Liver (tissue), 9 donors: ENCODE results near the gene SARDH. TPM values are rescaled to one million over a fixed set of nuclear protein-coding genes. Genes with fewer than 3 reads are reported as not detected.
A peak's percentile ranks its signal among the peaks of the same experiment; 100 is the strongest.

ENCODE experiments used
- DNase-seq: peaks from one replicate; pipeline ENCODE4 v3.0.0-alpha.2; 2017; ENCODE audit warnings: low spot score
- H3K27ac ChIP-seq, 2 donors: one replicate each; pipeline ENCODE4 v1.7.0; 2013; ENCODE audit warnings: inconsistent platforms in 2 of 2, low read length in 2 of 2, control low read depth in 1 of 2, low read depth in 1 of 2, mild to moderate bottlenecking in 1 of 2
- H3K27me3 ChIP-seq, 4 donors: one replicate each; pipeline versions ENCODE4 v1.6.1 to v1.7.0; 2013; ENCODE audit warnings: low read length in 3 of 4, inconsistent platforms in 1 of 4, mild to moderate bottlenecking in 1 of 4, moderate library complexity in 1 of 4; ENCODE audit not compliant: control insufficient read depth in 4 of 4, insufficient read depth in 4 of 4
- H3K36me3 ChIP-seq, 4 donors: one replicate each; pipeline versions ENCODE4 v1.6.1 to v1.7.0; 2013; ENCODE audit warnings: low read length in 3 of 4, mild to moderate bottlenecking in 3 of 4, low read depth in 1 of 4, moderate library complexity in 1 of 4; ENCODE audit not compliant: control insufficient read depth in 4 of 4, insufficient read depth in 3 of 4
- H3K4me1 ChIP-seq, 4 donors: one replicate each; pipeline versions ENCODE4 v1.6.1 to v1.7.0; 2013; ENCODE audit warnings: low read length in 3 of 4, mild to moderate bottlenecking in 3 of 4, moderate library complexity in 1 of 4; ENCODE audit not compliant: control insufficient read depth in 4 of 4, insufficient read depth in 4 of 4
- H3K4me3 ChIP-seq, 3 donors: one replicate each; pipeline versions ENCODE4 v1.6.1 to v1.7.0; 2013; ENCODE audit warnings: low read length in 3 of 3, control low read depth in 1 of 3, low read depth in 1 of 3, mild to moderate bottlenecking in 1 of 3
- H3K9ac ChIP-seq, 2 donors: one replicate each; pipeline ENCODE4 v1.7.0; 2013; ENCODE audit warnings: low read length in 2 of 2, mild to moderate bottlenecking in 2 of 2, moderate library complexity in 2 of 2, control low read depth in 1 of 2, low read depth in 1 of 2
- H3K9me3 ChIP-seq, 4 donors: one replicate each; pipeline versions ENCODE4 v1.6.1 to v1.7.0; 2013; ENCODE audit warnings: low read length in 3 of 4; ENCODE audit not compliant: control insufficient read depth in 4 of 4
- EGR1 ChIP-seq, 2 donors: IDR thresholded peaks; 2 replicates each; pipeline ENCODE4 v1.6.1; 2016 to 2018; ENCODE audit warnings: antibody characterized with exemption in 2 of 2, low read depth in 2 of 2
- FOXA1 ChIP-seq: IDR thresholded peaks from 2 replicates; pipeline ENCODE4 v1.6.1; 2016; ENCODE audit warnings: antibody characterized with exemption
- FOXA2 ChIP-seq: IDR thresholded peaks from 2 replicates; pipeline ENCODE4 v1.6.1; 2016; ENCODE audit warnings: antibody characterized with exemption
- HNF4A ChIP-seq, 2 donors: conservative IDR thresholded peaks; 2 replicates each; pipeline ENCODE4 v1.6.1; 2016; ENCODE audit warnings: antibody characterized with exemption in 2 of 2, mild to moderate bottlenecking in 2 of 2
- HNF4G ChIP-seq: IDR thresholded peaks from 2 replicates; pipeline ENCODE4 v1.6.1; 2016; ENCODE audit warnings: antibody characterized with exemption
- JUND ChIP-seq, 2 donors: IDR thresholded peaks; 2 replicates each; pipeline ENCODE4 v1.6.1; 2016; ENCODE audit warnings: antibody characterized with exemption in 2 of 2
- NR2F2 ChIP-seq: IDR thresholded peaks from 2 replicates; pipeline ENCODE4 v1.6.1; 2016; ENCODE audit warnings: antibody characterized with exemption
- RAD21 ChIP-seq, 2 donors: IDR thresholded peaks; 2 replicates each; pipeline ENCODE4 v1.6.1; 2016; ENCODE audit warnings: antibody characterized with exemption in 2 of 2, mild to moderate bottlenecking in 2 of 2
- RXRA ChIP-seq, 2 donors: IDR thresholded peaks; 2 replicates each; pipeline ENCODE4 v1.6.1; 2017 to 2018; ENCODE audit warnings: antibody characterized with exemption in 2 of 2, mild to moderate bottlenecking in 1 of 2
- SP1 ChIP-seq: IDR thresholded peaks from 2 replicates; pipeline ENCODE4 v1.6.1; 2018; ENCODE audit warnings: antibody characterized with exemption, mild to moderate bottlenecking
- TAF1 ChIP-seq: conservative IDR thresholded peaks from 2 replicates; pipeline ENCODE4 v1.6.1; 2016; ENCODE audit warnings: antibody characterized with exemption, mild to moderate bottlenecking
- WGBS: extraction: QIAGEN DNeasy Blood & Tissue Kit; methylation state at CpG from one replicate; pipeline ENCODE4 v1.1.7; 2013; 5-methylcytosine and 5-hydroxymethylcytosine counted together
- polyA plus RNA-seq, 2 donors: library from polyadenylated mRNA; stranded (reverse) in 1 of 2; unstranded in 1 of 2; fragments of 200-250 nt in 1 of 2; fragments of >200 nt in 1 of 2; fragmentation: Nextera tagmentation in 1 of 2; extraction: Ambion mirVana in 1 of 2; gene quantifications; one replicate each; pipeline versions ENCODE4 v1.2.1 to v1.2.3, GENCODE V29; 2013 to 2015
- total RNA-seq, 2 donors: library from RNA; depleted of rRNA; stranded (reverse); fragments of >200 nt; gene quantifications; one replicate each; pipeline ENCODE4 v1.2.3, GENCODE V29; 2014
- TF ChIP-seq, protein P1 (sequence below): IDR thresholded peaks from 2 replicates; pipeline ENCODE4 v1.6.1; 2016; ENCODE audit warnings: antibody characterized with exemption
- TF ChIP-seq, protein P2 (sequence below): IDR thresholded peaks from 2 replicates; pipeline ENCODE4 v1.6.1; 2016; ENCODE audit warnings: antibody characterized with exemption
- TF ChIP-seq, protein P3 (sequence below): fragments of 150-350 bp; IDR thresholded peaks from 2 replicates; pipeline ENCODE4 v1.5.1; 2017; ENCODE audit warnings: improper control_type of control experiment, low read depth, low read length; ENCODE audit not compliant: missing input control
- TF ChIP-seq, protein P4 (sequence below): IDR thresholded peaks from 2 replicates; pipeline ENCODE4 v1.6.1; 2016; ENCODE audit warnings: antibody characterized with exemption, mild to moderate bottlenecking
- donor health status: healthy.
- donor health status: healthy.
- donor health status: healthy.
- donor health status: healthy.
- donor health status: healthy.

Gene SARDH
- total and polyA plus RNA-seq, 4 donors: 53.7 to 291 (median 63.4) TPM

DNA sequence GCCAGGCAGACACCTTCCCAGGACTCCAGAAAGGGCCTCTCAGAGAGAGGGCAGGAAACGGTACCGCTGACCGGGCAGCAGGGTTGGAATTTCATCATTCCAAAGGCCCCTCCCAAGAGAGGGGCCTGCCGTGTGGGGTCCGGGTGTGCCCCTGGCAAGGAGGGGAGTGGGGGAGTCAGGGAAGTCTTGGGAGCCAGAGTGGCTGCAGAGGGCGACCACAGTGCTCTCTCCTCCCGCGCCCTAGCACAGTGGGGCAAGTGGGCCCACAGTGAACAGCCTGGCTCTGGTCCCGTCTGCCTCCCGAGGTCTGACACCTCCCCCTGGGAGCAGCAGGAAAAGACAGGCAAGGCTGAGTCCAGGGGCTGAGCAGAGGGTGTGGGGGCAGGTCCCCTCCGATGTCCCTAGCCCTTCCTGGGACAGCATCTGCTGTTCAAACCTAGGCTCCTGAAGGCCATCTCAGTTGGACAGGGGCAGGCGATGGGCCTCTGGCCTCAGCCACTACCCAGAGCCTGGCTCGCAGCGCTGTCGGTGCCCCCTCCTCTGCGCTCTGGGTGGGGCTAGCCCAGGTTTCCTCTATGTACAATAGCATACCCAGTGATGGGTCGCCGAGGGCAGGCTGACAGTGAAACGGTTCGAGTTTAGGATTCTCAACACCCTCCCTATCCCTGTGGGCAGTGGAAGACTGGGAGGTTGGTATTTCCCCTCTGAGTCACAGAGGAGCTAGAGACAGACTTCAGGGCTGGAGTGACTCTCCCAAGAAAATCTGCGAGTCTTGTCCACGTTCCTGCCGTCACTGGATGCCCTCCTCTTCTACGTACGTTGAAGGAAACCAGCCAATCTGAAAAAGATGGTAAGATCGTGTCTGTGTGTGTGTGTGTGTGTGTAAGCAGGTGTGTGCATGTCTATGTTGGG is 25.4 kb upstream of the SARDH start:
- peaks cover 3 to 13% (median 12%) of the 10 kb centered on the region in 4 donors for H3K4me1 ChIP-seq
- WGBS: 95% methylated on average over 26 of the region's 26 CpGs
- peak; percentile 28 for DNase-seq
- H3K36me3 ChIP-seq: peaks cover 11 to 31% (median 14%) of the 10 kb centered on the region in 4 donors
- H3K27ac ChIP-seq: no peak overlapping the region
- H3K4me3 ChIP-seq: no peak overlapping the region
- no peak overlapping the region for H3K9ac ChIP-seq
- TF ChIP-seq, protein P1, sequence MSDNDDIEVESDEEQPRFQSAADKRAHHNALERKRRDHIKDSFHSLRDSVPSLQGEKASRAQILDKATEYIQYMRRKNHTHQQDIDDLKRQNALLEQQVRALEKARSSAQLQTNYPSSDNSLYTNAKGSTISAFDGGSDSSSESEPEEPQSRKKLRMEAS: no peak
- no peak for TF ChIP-seq JUND (IDR thresholded peaks at IDR 0.05)
- no peak for TF ChIP-seq TAF1
- TF ChIP-seq, protein P2, sequence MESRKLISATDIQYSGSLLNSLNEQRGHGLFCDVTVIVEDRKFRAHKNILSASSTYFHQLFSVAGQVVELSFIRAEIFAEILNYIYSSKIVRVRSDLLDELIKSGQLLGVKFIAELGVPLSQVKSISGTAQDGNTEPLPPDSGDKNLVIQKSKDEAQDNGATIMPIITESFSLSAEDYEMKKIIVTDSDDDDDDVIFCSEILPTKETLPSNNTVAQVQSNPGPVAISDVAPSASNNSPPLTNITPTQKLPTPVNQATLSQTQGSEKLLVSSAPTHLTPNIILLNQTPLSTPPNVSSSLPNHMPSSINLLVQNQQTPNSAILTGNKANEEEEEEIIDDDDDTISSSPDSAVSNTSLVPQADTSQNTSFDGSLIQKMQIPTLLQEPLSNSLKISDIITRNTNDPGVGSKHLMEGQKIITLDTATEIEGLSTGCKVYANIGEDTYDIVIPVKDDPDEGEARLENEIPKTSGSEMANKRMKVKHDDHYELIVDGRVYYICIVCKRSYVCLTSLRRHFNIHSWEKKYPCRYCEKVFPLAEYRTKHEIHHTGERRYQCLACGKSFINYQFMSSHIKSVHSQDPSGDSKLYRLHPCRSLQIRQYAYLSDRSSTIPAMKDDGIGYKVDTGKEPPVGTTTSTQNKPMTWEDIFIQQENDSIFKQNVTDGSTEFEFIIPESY: no peak
- TF ChIP-seq HNF4G: no peak
- no peaks in the 10 kb centered on the region for H3K9me3 ChIP-seq
- no peaks in the 10 kb centered on the region for H3K27me3 ChIP-seq

DNA sequence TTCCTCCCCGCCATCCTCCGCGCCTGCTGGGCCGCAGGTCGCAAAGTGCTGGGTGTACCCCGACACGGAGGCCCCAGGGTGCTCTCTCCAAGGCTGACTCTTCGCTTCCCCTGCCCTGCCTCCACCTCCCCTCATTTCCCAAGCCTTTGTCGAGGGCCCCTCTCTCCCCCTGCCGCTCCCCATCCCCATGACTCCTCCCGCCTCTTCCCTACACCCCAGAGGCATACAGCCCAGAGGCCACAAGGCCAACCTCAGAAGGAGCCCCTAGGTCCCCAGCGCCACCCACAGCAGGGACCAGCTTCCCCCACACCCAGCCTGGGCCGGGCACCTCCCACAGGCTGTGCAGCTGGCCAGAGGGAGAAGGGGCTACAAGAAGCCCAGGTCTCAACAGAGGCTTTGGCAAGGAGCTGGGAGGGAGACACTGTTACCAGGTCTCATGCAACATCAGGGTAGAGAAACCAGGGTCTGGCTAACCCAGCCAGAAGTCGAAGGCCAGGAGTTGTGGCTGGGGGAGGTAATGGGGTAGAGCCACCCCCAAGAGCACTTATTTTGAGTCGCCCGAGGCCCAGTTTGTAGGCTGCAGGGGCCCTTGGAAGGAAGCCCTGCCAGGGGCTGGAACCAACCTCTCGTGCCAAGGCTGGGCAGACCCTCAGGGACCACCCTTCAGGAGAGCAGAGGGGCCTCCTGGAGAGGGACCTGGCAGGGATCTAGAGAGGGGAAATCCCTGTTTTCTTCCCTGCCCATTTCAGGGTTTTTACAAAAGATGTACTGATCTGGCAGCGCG is 24.5 kb upstream of the SARDH start:
- 97% methylated on average over 19 of the region's 19 CpGs for WGBS
- no peaks in the 10 kb centered on the region for H3K9me3 ChIP-seq

More for the DNA sequence above, 24.5 kb upstream of the SARDH start:
- TF ChIP-seq FOXA1 (no peak), HNF4A (conservative IDR thresholded peaks at IDR 0.05) (no peak), JUND (IDR thresholded peaks at IDR 0.05) (no peak), EGR1 (IDR thresholded peaks at IDR 0.05; ENCODE audit: low read depth in 2 of 2) (no peak), HNF4G (no peak), SP1 (no peak), RXRA (IDR thresholded peaks at IDR 0.05) (no peak), RAD21 (IDR thresholded peaks at IDR 0.05) (no peak), NR2F2 (no peak), FOXA2 (no peak), TAF1 (no peak)
- TF ChIP-seq, protein P2: no peak
- TF ChIP-seq, protein P3, sequence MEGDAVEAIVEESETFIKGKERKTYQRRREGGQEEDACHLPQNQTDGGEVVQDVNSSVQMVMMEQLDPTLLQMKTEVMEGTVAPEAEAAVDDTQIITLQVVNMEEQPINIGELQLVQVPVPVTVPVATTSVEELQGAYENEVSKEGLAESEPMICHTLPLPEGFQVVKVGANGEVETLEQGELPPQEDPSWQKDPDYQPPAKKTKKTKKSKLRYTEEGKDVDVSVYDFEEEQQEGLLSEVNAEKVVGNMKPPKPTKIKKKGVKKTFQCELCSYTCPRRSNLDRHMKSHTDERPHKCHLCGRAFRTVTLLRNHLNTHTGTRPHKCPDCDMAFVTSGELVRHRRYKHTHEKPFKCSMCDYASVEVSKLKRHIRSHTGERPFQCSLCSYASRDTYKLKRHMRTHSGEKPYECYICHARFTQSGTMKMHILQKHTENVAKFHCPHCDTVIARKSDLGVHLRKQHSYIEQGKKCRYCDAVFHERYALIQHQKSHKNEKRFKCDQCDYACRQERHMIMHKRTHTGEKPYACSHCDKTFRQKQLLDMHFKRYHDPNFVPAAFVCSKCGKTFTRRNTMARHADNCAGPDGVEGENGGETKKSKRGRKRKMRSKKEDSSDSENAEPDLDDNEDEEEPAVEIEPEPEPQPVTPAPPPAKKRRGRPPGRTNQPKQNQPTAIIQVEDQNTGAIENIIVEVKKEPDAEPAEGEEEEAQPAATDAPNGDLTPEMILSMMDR: no peak
- TF ChIP-seq, protein P4, sequence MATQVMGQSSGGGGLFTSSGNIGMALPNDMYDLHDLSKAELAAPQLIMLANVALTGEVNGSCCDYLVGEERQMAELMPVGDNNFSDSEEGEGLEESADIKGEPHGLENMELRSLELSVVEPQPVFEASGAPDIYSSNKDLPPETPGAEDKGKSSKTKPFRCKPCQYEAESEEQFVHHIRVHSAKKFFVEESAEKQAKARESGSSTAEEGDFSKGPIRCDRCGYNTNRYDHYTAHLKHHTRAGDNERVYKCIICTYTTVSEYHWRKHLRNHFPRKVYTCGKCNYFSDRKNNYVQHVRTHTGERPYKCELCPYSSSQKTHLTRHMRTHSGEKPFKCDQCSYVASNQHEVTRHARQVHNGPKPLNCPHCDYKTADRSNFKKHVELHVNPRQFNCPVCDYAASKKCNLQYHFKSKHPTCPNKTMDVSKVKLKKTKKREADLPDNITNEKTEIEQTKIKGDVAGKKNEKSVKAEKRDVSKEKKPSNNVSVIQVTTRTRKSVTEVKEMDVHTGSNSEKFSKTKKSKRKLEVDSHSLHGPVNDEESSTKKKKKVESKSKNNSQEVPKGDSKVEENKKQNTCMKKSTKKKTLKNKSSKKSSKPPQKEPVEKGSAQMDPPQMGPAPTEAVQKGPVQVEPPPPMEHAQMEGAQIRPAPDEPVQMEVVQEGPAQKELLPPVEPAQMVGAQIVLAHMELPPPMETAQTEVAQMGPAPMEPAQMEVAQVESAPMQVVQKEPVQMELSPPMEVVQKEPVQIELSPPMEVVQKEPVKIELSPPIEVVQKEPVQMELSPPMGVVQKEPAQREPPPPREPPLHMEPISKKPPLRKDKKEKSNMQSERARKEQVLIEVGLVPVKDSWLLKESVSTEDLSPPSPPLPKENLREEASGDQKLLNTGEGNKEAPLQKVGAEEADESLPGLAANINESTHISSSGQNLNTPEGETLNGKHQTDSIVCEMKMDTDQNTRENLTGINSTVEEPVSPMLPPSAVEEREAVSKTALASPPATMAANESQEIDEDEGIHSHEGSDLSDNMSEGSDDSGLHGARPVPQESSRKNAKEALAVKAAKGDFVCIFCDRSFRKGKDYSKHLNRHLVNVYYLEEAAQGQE: no peak
- TF ChIP-seq, protein P1: no peak
- Histone ChIP-seq H3K27ac (no peak overlapping the region), H3K4me1 (peaks cover 3 to 12% (median 8%) of the 10 kb centered on the region in 4 donors), H3K9ac (no peak overlapping the region), H3K27me3 (no peaks in the 10 kb centered on the region), H3K4me3 (no peak overlapping the region), H3K36me3 (peaks cover 7 to 27% (median 13%) of the 10 kb centered on the region in 4 donors)
- DNase-seq: peak; percentile 21
